ENCODE results near the gene CRAT. TPM values are rescaled to one million over a fixed set of nuclear protein-coding genes. Genes with fewer than 3 reads are reported as not detected.

CRAT gene
- total and polyA plus RNA-seq, 2 of the 4 experiments (the other 2 are of a cell fraction) = 18.8 to 41.6 TPM

DNA sequence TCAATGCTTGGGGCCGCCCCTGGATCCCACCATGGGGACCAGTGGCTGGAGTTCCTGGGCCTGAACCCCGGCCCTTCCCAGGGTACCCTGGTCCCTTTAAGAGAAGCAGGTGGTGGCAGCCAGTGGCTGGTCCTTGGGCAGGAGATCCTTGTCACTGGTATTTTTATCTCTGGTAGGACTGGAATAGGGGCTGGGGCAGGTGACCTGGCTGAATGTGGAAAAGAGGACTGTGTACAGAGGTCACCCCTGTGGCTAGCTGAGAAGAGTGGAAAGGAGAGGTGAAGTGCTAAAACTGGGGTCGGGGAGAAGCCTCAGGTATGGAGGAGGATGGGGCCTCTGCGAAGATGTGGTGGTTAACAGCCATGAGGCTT, 7.0 kb downstream of the CRAT start:
- Histone ChIP-seq H2BK5ac (ENCODE audit: low read depth, low read length, poor library complexity, severe bottlenecking) (no peak overlapping the region), H3K4me2 (ENCODE audit: low read depth, low read length) (no peak overlapping the region), H2AK5ac (ENCODE audit: low read depth, low read length) (no peak overlapping the region), H3K4ac (ENCODE audit: low read depth, low read length) (no peak overlapping the region), H3K4me1 (ENCODE audit: control insufficient read depth, insufficient read depth, low read length) (no peaks in the 10 kb centered on the region), H3K36me3 (ENCODE audit: control insufficient read depth, insufficient read depth, low read length) (peaks cover 28% of the 10 kb centered on the region), H4K5ac (ENCODE audit: low read depth, low read length) (no peak overlapping the region), H3K56ac (ENCODE audit: extremely low read depth, insufficient read depth, low read length) (no peak overlapping the region), H3K9me3 (ENCODE audit: control insufficient read depth, insufficient read depth, low read length) (no peaks in the 10 kb centered on the region), H4K8ac (ENCODE audit: low read depth in 2 of 2, low read length in 2 of 2) (no peak overlapping the region), H3K4me3 (ENCODE audit: insufficient read depth, low read depth, low read length) (no peak overlapping the region), H2AK9ac (replicated peaks; ENCODE audit: low read depth, low read length, poor library complexity) (no peak overlapping the region), H2BK120ac (ENCODE audit: low read depth, low read length) (no peak overlapping the region), H3K9ac (ENCODE audit: low read depth, low read length) (no peak overlapping the region), H3K79me1 (ENCODE audit: low read depth in 1 of 2, low read length in 2 of 2) (peaks cover 3 to 13% of the 10 kb centered on the region in 2 experiments; a peak in 3 of 4 replicates), H2BK15ac (ENCODE audit: low read depth, low read length) (no peak overlapping the region), H3K27ac (ENCODE audit: insufficient read depth, low read length) (no peak overlapping the region), H4K20me1 (ENCODE audit: insufficient read depth, low read length) (no peaks in the 10 kb centered on the region), H2AFZ (replicated peaks; ENCODE audit: low read length, poor library complexity) (no peak overlapping the region), H3K14ac (replicated peaks; ENCODE audit: low read depth, low read length) (no peak overlapping the region), H3K9me1 (ENCODE audit: insufficient read depth, low read length) (no peaks in the 10 kb centered on the region), H2BK20ac (ENCODE audit: low read depth, low read length) (no peak overlapping the region), H3K18ac (ENCODE audit: low read depth, low read length) (no peak overlapping the region), H3K27me3 (ENCODE audit: control insufficient read depth, insufficient read depth, low read length) (no peaks in the 10 kb centered on the region), H4K91ac (ENCODE audit: insufficient read depth, low read depth, low read length) (no peak overlapping the region), H3K23ac (ENCODE audit: low read depth, low read length) (no peak overlapping the region)
- CTCF ChIA-PET = interaction anchor here (1.0 kb wide), 1 partner anchor 9 kb away, joined by 3 read pairs; no protein-coding TSS in a partner anchor
- WGBS, 2 experiments (ENCODE audit: extremely low coverage in 2 of 2, insufficient read length in 1 of 2) = 100% methylated on average over 1 of the region's 4 CpGs; no CpG with 5 or more reads in 1 of the 2 experiments
- POLR2A ChIA-PET (ENCODE audit: unreplicated experiment) = no interaction called here
- ATAC-seq (ENCODE audit: low read depth) (no peak), DNase-seq (no peak)
- intact Hi-C loops (cut with micrococcal nuclease) (no loop called here), dilution Hi-C loops (cut with HindIII; ENCODE audit: low sequenced_read_pairs, unreplicated experiment) (no loop called here), in situ Hi-C loops (cut with MboI; ENCODE audit: low sequenced_read_pairs) (no loop called here)
- BruUV-seq (replicated peaks) = no TSS peak
- TF ChIP-seq CEBPB (IDR thresholded peaks at IDR 0.05; ENCODE audit: low read depth, low read length) (no peak), CHD1 (IDR thresholded peaks at IDR 0.05; ENCODE audit: low read depth, low read length) (no peak), SMC3 (IDR thresholded peaks at IDR 0.05; ENCODE audit: low read depth, low read length) (no peak), FOS (IDR thresholded peaks at IDR 0.05; ENCODE audit: low read depth, low read length) (no peak), NFE2L2 (IDR thresholded peaks at IDR 0.05; ENCODE audit: low read depth, low read length) (no peak), RFX5 (IDR thresholded peaks at IDR 0.05; ENCODE audit: low read depth, low read length) (no peak), RAD21 (IDR thresholded peaks at IDR 0.05; ENCODE audit: low read length) (no peak), POLR2A (IDR thresholded peaks at IDR 0.05; ENCODE audit: low read depth, low read length) (no peak), RCOR1 (IDR thresholded peaks at IDR 0.05; ENCODE audit: insufficient replicate concordance, low read length) (no peak), MAFK (IDR thresholded peaks at IDR 0.05; ENCODE audit: low read depth, low read length) (no peak)
- TF ChIP-seq, protein P1, sequence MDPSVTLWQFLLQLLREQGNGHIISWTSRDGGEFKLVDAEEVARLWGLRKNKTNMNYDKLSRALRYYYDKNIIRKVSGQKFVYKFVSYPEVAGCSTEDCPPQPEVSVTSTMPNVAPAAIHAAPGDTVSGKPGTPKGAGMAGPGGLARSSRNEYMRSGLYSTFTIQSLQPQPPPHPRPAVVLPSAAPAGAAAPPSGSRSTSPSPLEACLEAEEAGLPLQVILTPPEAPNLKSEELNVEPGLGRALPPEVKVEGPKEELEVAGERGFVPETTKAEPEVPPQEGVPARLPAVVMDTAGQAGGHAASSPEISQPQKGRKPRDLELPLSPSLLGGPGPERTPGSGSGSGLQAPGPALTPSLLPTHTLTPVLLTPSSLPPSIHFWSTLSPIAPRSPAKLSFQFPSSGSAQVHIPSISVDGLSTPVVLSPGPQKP (IDR thresholded peaks at IDR 0.05; ENCODE audit: borderline replicate concordance, low read depth, low read length) = no peak
- TF ChIP-seq, protein P2, sequence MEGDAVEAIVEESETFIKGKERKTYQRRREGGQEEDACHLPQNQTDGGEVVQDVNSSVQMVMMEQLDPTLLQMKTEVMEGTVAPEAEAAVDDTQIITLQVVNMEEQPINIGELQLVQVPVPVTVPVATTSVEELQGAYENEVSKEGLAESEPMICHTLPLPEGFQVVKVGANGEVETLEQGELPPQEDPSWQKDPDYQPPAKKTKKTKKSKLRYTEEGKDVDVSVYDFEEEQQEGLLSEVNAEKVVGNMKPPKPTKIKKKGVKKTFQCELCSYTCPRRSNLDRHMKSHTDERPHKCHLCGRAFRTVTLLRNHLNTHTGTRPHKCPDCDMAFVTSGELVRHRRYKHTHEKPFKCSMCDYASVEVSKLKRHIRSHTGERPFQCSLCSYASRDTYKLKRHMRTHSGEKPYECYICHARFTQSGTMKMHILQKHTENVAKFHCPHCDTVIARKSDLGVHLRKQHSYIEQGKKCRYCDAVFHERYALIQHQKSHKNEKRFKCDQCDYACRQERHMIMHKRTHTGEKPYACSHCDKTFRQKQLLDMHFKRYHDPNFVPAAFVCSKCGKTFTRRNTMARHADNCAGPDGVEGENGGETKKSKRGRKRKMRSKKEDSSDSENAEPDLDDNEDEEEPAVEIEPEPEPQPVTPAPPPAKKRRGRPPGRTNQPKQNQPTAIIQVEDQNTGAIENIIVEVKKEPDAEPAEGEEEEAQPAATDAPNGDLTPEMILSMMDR (conservative IDR thresholded peaks at IDR 0.05; ENCODE audit: low read depth, low read length) = no peak
- TF ChIP-seq, protein P3, sequence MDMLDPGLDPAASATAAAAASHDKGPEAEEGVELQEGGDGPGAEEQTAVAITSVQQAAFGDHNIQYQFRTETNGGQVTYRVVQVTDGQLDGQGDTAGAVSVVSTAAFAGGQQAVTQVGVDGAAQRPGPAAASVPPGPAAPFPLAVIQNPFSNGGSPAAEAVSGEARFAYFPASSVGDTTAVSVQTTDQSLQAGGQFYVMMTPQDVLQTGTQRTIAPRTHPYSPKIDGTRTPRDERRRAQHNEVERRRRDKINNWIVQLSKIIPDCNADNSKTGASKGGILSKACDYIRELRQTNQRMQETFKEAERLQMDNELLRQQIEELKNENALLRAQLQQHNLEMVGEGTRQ (IDR thresholded peaks at IDR 0.05; ENCODE audit: low read depth, low read length) = no peak

Measured in IMR-90 (cell line).